GM12874 (cell line): Measurements from ENCODE around the gene FAM227A.

Experiments used
- TF ChIP-seq, protein P1 (sequence below): IDR thresholded peaks from 2 replicates; pipeline ENCODE4 v1.5.1; 2011; ENCODE audit warnings: low read depth, mild to moderate bottlenecking, control low read depth, low read length, moderate library complexity; ENCODE audit not compliant: insufficient read depth

Gene FAM227A

DNA sequence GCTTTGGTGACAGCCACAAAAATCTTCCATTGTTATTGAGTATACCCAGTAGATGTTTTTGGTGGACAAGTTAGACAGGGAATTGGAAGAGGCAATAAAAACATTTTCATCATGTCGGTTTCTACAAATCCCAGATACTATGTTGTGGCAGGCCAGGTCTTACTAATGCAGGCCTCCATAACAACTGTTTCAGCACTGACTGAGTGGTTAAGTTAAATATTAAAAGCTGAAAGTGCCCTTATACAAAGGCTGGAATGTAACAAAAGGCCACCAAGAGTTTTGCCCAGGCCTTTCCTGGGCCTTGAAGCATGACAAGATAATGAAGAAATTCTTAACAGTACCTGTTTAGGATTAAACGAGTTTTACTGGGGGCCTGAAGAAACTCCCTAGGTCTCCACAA, 115.5 kb downstream of the FAM227A start:
- TF ChIP-seq, protein P1, sequence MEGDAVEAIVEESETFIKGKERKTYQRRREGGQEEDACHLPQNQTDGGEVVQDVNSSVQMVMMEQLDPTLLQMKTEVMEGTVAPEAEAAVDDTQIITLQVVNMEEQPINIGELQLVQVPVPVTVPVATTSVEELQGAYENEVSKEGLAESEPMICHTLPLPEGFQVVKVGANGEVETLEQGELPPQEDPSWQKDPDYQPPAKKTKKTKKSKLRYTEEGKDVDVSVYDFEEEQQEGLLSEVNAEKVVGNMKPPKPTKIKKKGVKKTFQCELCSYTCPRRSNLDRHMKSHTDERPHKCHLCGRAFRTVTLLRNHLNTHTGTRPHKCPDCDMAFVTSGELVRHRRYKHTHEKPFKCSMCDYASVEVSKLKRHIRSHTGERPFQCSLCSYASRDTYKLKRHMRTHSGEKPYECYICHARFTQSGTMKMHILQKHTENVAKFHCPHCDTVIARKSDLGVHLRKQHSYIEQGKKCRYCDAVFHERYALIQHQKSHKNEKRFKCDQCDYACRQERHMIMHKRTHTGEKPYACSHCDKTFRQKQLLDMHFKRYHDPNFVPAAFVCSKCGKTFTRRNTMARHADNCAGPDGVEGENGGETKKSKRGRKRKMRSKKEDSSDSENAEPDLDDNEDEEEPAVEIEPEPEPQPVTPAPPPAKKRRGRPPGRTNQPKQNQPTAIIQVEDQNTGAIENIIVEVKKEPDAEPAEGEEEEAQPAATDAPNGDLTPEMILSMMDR: no peak

DNA sequence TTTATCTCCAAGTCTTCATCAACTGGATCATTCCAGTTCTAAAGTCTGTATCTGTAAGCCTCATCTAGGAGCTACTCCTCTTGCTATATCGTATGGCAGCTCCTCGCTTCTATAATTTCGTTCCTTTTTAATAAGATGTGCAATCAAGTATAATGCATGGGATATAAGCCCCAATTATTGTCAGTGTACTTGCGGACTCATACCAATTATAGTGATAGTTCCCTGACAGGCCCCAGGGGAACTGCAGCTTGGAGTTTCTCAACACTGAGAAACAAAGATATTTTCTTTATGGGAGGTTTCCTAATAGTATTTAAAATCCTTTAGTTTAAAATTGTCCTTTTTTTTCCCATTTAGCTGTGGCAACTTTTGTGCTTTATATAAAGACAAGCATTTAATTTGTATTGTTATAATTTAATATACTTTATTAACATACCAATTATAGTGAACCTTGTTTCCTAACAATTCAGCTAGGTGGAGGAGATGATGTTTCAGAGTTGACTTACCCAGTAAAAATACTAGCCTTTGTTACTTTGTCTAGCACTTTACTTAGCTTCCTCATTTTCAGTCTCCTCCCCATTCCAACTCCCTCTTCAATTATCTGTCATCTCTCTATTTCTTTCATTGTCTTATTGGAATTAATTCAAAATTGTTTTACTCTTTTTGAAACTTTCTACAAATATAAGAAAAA, 124.8 kb downstream of the FAM227A start:
- TF ChIP-seq, protein P1: no peak
